ENCODE data around the gene ELAVL4. TPM values are rescaled to one million over a fixed set of nuclear protein-coding genes. Genes with fewer than 3 reads are reported as not detected.

The ELAVL4 gene
- total and polyA plus RNA-seq, 8 donors: 0.60 to 10.3 (median 1.4) TPM

DNA sequence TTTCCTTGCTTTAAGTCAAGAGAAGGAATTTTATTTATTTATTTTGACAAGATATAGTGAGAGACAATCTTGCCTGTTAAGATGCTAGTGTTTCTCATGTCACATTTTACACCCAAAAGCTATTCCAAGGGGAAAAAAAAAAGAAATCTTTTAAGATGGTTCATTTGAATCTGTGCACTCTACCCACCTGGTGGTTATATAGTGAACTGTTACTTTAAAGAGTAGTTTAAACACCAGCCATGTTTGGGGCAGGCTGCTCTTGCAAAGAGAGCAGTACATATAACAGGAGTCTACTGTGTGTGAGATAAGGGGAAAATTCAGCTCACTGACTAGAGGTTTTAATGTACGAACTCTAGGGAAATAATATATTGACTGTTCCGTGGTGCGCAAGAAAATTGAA, 3.3 kb upstream of the ELAVL4 start:
- H3K4me3 ChIP-seq: no peak overlapping the region
- intact Hi-C loops (cut with DNase I): no loop called here
- FAIRE-seq: no peak
- WGBS, 2 donors: 57% methylated on average over 3 of the region's 3 CpGs
- H3K9me3 ChIP-seq: no peaks in the 10 kb centered on the region
- no peak for DNase-seq
- H3K4me1 ChIP-seq: no peaks in the 10 kb centered on the region
- TF ChIP-seq CTCF (IDR thresholded peaks at IDR 0.05): peak in 2 of 4 donors; percentile 10
- peaks cover 0 to 3% (median 0%) of the 10 kb centered on the region in 4 donors for H3K27me3 ChIP-seq
- H3K27ac ChIP-seq: no peak overlapping the region
- no peaks in the 10 kb centered on the region for H3K36me3 ChIP-seq
- ATAC-seq: peak in 2 of 4 donors; percentile 35 to 56

GRCh38 chr1:50106095-50106761, 2.5 kb upstream of the ELAVL4 start:
- DNase-seq (peak in 1 of 6 donors; percentile 3), FAIRE-seq (no peak), ATAC-seq (peak in 3 of 4 donors; percentile 18 to 73 (median 72))
- no peak overlapping the region for H3K27ac ChIP-seq
- 60 to 71% methylated on average over 12 of the region's 12 CpGs for WGBS, 2 donors
- no peaks in the 10 kb centered on the region for H3K9me3 ChIP-seq
- no peak overlapping the region for H3K4me3 ChIP-seq
- no peak for TF ChIP-seq CTCF (IDR thresholded peaks at IDR 0.05)
- H3K36me3 ChIP-seq: no peaks in the 10 kb centered on the region
- no peaks in the 10 kb centered on the region for H3K4me1 ChIP-seq
- peaks cover 0 to 3% (median 0%) of the 10 kb centered on the region in 4 donors for H3K27me3 ChIP-seq
- intact Hi-C loops (cut with DNase I): no loop called here

- intact Hi-C loops (cut with DNase I): no loop called here
- 67 to 74% methylated on average over 4 of the region's 4 CpGs for WGBS, 2 donors
- ATAC-seq: no peak
- H3K36me3 ChIP-seq: no peaks in the 10 kb centered on the region
- H3K27ac ChIP-seq: no peak overlapping the region
- H3K27me3 ChIP-seq: peaks cover 0 to 22% (median 4%) of the 10 kb centered on the region in 4 donors
- no peak for TF ChIP-seq CTCF (IDR thresholded peaks at IDR 0.05)
- no peaks in the 10 kb centered on the region for H3K4me1 ChIP-seq
- no peak for DNase-seq
- FAIRE-seq: no peak
- no peak overlapping the region for H3K4me3 ChIP-seq
- H3K9me3 ChIP-seq: no peaks in the 10 kb centered on the region
Measured at GRCh38 chr1:50109116-50109515, 396 bp downstream of the ELAVL4 start.

DNA sequence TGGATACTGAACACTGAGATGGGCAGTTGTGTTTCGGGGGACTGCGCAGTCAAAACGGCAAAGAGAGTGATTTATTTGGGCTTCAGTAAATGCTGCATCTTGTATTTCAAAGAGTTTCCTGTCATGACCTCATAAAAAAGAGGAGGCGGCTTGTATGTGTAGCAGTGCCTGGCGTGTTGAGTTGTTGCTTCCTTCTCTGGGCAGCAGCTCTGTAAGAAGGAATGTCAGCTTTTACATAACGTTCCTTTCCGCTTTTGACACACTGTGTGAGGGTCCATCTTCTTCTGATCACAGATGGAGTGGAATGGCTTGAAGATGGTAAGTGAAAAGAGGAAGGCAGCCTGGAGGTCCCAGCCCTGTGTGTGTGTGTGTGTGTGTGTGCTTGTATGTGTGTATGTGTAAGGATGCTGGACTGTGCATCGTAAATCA, 941 bp downstream of the ELAVL4 start:
- no peak for TF ChIP-seq CTCF (IDR thresholded peaks at IDR 0.05)
- 15 to 18% methylated on average over 8 of the region's 8 CpGs for WGBS, 2 donors
- no peak overlapping the region for H3K4me3 ChIP-seq
- no peaks in the 10 kb centered on the region for H3K36me3 ChIP-seq
- ATAC-seq (peak in 3 of 4 donors; percentile 67 to 71 (median 71)), DNase-seq (no peak), FAIRE-seq (no peak)
- intact Hi-C loops (cut with DNase I): no loop called here
- no peaks in the 10 kb centered on the region for H3K4me1 ChIP-seq
- H3K9me3 ChIP-seq: no peaks in the 10 kb centered on the region
- peaks cover 0 to 22% (median 4%) of the 10 kb centered on the region in 4 donors for H3K27me3 ChIP-seq
- H3K27ac ChIP-seq: no peak overlapping the region

- FAIRE-seq: no peak
- no peaks in the 10 kb centered on the region for H3K9me3 ChIP-seq
- WGBS, 2 donors: 6 to 8% methylated on average over 9 of the region's 9 CpGs
Measured at GRCh38 chr1:50110151-50110550, 1.4 kb downstream of the ELAVL4 start.

More at GRCh38 chr1:50110151-50110550, 1.4 kb downstream of the ELAVL4 start:
- DNase-seq: no peak
- Histone ChIP-seq H3K4me1 (no peaks in the 10 kb centered on the region), H3K27ac (no peak overlapping the region), H3K36me3 (no peaks in the 10 kb centered on the region), H3K4me3 (peak overlapping the region in 1 of 4 donors; percentile 3), H3K27me3 (peaks cover 0 to 22% (median 4%) of the 10 kb centered on the region in 4 donors)
- ATAC-seq: peak in 2 of 4 donors; percentile 7 to 17
- TF ChIP-seq CTCF (IDR thresholded peaks at IDR 0.05): no peak
- intact Hi-C loops (cut with DNase I): no loop called here
